ENCODE data around the gene KCNIP1.

KCNIP1 gene

GRCh38 chr5:170571281-170571731 lies 67.5 kb downstream of the KCNIP1 start:
- no peak for DNase-seq

DNA sequence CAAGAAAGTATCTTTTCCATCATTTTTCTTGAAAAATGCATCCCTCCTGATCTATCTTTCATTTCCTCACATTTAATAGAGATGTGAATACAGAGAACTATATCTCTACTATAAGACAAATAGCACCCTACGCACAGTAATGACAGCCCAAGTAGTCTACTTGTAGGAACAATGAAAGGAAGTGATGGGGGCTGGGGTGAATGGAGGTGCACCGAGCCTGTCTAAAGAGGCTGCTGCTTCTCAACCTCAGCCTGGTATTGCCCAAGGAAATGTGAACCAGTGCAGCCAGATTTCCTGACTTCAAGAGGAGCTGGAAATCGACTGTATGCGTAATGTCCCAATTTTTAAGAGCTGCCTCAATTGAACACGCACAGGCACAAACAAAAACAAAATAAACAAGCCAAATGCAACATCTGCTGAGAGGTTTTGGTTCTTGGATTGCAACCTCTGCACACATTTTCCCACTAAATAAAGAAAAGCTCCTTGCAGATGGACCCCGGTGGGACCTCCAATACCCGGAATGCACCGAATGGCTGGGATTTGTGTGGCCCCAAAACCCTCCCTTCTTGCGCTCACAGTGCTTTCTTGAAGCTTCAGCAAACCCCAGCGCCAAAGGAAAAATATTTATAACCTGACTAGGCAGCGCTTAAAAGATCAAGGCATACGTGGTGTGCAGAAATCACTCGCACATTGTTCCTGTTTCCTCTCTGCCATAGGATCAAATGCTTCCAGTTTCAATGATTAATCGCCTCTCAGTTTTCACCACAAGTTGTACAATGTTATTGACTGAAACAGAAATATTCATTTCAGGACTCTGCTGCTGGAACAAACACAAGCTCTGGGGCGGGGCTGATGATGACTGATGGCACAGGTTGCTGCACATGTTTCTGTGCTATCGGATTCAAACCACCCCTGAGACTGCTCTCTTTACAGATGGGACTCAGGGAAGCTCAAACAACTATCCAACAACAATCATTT lies 68.3 kb downstream of the KCNIP1 start:
- DNase-seq, result no peak

GRCh38 chr5:170573114-170573513 lies 69.3 kb downstream of the KCNIP1 start:
- no peak for DNase-seq

- DNase-seq, result no peak
These were observed 69.8 kb downstream of the KCNIP1 start for GRCh38 chr5:170573660-170574059.

DNA sequence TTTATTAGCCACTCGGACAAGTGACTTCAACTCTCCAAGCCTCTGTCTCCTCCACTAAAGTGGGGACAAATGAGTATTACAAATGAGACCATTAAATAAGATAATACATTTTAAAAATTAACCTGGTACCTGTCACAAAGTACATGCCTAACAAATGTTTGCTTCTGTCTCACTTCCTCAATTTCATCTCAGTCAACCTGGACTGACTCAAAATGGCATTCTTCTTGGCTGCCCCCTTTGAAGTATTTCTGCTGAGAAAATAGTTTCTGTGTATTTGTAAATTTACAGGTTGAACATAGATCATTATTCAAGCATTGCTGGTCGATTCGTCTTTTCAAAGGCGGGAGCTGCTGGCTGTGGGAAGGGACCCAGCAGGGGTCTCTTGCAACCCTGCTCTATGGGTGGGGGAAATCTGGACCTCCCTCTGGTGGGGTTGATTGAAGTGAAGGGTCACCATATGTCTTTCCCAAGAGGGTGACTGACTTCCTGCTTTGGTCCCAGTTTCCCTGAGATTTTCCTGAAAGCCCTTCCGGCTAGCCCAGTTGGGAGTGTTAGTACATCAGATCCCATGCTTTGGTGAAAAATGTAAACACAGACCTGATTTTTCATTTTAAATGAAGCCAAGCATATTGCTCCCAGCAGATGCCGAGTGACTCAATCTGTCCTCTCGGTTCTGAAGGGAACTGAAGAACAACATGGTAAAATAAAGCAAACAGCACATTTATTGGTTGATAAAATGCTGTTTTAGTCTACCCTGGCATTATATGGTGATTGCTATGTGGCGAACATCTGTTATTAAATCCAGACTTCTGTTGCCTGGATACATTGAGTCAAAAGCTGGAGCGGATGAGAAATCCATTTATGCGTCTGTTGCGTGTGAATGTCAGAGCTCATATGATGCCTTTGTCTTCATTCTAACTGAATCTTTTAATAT lies 73.0 kb downstream of the KCNIP1 start:
- DNase-seq, result no peak

GRCh38 chr5:170579601-170580000 lies 75.8 kb downstream of the KCNIP1 start:
- no peak for DNase-seq

- no peak for DNase-seq
These were observed 77.4 kb downstream of the KCNIP1 start for GRCh38 chr5:170581211-170581610.

- no peak for DNase-seq
These were observed 79.0 kb downstream of the KCNIP1 start for GRCh38 chr5:170582644-170583330.

GRCh38 chr5:170584003-170584402 lies 80.2 kb downstream of the KCNIP1 start:
- DNase-seq, result no peak

DNA sequence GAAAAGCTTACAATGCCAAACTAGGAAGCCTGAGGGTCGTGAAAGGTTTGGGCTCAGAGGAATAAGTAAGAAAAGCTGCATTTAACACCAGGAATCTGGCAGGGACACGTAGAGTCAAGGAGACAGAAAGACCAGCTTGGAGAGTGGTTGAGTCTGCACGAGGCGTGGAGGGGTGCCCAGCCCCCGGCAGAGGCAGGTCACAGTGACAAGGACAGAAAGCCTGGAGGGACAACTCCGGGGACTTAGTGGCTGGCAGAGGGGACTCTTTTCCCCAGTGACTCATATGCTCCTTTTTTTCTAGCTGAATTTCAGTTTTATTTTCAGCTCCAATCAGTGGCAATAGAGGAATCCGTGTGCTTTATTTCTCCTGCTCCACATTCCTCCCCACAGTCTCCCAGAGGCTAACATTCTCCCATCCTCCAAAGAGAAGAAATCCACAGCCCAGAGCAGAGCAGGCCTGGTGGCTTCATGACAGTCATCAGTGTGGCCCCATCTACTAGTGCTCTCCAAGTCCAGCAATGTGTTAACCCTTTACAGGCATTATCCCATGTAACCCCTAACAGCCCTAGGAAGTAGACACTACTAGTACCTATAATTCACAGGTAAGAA lies 80.7 kb downstream of the KCNIP1 start:
- DNase-seq, result no peak

DNA sequence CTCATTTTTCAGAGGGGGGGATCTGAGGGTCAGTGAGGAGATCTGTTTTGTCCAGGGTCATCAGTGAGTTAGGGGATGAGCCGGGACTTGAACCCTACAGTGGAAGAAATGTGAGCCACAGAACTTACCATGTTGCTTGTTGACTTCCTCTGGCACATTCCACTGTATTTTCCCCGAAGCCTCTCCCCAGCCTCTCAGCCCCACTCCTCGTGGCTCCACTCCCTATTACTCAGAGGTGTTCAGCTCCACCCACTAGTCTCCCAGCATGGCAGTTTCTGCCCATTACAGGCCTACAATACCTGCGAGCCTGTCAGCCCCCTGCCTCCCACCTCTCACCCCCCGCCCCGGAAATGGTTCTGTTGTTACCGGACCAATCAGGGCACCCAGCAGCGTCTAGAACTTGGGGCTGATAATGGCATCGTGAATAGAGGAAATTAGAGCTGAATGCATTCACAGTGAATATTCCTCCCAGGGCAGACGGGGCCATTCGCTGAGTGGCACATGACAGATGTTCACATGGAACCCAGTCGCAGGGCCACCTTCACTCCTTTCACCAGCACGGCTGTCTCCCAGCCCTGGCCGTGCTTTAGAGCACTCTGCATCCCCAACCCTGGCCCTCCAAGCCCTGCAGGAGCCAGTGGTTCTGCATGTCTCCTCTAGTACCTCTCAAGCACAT lies 81.6 kb downstream of the KCNIP1 start:
- DNase-seq, result no peak

GRCh38 chr5:170587808-170588207 lies 84.0 kb downstream of the KCNIP1 start:
- no peak for DNase-seq

GRCh38 chr5:170589643-170590042 lies 85.8 kb downstream of the KCNIP1 start:
- no peak for DNase-seq

GRCh38 chr5:170590566-170590965 lies 86.7 kb downstream of the KCNIP1 start:
- no peak for DNase-seq

DNA sequence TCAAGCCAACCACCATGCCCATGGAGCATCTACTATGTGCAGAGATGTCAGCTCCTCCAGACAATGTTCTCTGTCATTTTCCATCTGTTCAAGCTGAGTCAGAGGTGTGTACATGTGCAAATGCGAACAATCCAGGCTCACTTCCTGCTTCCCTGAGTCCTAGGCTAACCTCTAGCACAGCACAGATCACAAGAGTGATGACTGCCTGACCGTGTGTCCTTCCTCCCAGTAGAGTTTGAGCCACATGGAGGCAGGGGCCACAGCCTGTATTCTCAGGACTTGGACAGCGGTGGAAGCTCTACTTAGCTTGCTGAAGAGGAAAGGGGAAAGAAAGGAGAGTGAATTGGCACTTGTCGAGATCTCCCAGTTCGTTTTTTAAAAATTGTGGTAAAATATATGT lies 87.2 kb downstream of the KCNIP1 start:
- DNase-seq, result no peak

DNA sequence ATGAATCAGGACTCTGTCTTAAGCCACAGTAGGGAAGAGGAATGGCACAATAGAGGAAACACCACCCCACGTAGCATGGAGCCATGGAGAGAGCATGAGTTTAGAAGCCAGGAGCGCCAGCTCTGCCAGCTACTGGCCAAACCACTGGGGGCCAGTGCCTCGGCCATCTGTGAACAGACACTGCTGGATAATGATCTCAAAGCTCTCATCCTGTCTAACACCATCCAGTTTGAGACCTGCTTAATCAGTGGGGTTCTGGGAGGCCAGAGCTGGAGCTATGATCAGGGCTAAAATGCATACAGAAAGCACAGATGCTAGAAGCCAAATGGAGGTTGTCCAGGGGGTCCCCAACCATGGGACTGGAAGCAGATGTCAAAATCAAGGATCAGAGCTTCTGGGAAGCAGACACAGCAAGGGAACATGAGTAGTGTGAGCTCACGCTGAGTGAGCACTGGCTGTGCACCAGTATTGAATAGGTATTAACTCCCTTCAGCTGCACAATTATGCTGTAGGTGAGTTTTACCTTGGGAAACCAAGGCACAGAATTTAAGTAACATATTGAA lies 92.7 kb downstream of the KCNIP1 start:
- DNase-seq, result no peak

DNA sequence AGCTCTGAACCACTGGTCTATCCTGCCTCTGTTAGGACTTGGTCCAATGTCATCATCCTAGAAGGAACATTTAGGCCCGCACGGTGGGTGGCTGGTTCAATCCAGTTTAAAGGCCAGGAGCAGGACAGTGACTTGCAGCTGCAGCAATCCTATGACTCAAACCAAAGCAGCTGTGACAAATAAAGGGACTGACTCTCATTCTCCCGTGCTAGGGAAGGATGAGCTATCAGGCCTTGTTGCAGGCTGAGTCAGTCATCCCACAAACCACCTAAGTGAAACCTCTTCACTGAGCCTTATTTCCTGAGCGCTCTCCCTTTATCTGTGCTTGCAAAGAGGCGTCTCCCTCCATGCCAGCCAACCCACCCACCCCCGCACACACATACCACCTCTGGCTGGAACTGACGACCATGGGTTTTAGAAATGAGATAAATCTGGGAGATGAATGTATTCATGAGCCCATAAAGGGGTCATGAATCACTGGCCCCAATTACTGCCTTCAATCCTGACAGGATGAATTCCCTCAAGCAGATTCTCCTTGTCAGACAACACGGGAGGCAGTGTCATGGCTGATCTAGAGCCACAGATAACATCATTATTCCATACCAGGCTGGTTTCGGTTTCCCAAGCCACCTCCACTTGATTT lies 93.4 kb downstream of the KCNIP1 start:
- DNase-seq, result no peak

- DNase-seq, result no peak
These were observed 94.1 kb downstream of the KCNIP1 start for GRCh38 chr5:170597872-170598271.

DNA sequence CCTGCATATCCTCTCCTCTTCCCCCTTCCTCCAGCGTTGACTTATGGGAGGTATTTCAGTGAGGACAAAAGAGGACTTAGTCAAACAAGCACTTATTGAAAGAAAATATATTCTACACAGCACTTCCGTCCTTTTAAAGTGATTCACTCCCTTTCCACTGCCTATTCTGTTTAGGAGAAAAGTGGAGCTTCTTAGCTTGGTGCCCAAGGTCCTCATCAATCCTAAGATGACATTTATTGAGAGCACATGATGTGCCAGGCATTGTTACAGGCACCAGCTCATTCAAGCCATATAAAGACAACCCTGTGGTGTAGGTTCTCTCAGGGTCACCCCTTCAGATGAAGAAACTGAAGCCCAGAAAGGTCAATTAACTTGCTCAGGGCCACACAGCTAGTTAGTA lies 95.9 kb downstream of the KCNIP1 start:
- no peak for DNase-seq

GRCh38 chr5:170601619-170602018 lies 97.8 kb downstream of the KCNIP1 start:
- no peak for DNase-seq

DNA sequence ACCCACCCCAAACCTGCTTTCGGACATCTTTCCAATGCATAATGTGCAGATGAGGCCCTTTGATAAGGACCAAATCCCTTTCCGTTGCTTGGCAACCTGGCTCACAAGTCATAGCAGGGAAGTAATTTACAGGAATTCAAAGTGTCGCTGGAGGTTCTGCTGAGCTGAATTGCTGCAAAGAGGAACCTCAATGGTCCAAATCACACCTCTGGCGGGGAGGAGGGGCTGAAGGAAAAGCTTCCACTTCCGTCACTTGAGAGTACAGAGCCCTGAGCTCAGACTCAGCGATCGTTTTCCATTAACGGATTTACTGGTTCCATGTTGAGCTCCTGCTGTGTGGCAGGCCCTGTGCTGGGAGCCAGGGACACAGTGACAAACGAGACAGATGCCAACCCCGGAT lies 99.3 kb downstream of the KCNIP1 start:
- no peak for DNase-seq

Measured in NCI-H1092 treated with DMSO at 0.1 percent for 48 hours (cell line).